Measurements from ENCODE around the gene DCC. TPM values are rescaled to one million over a fixed set of nuclear protein-coding genes. Genes with fewer than 3 reads are reported as not detected.

DCC gene
- polyA plus RNA-seq, 12 donors = 0.04 to 1.1 (median 0.26) TPM; not detected in 3

GRCh38 chr18:52596748-52597435, 256.9 kb downstream of the DCC start:
- no peak for DNase-seq

DNA sequence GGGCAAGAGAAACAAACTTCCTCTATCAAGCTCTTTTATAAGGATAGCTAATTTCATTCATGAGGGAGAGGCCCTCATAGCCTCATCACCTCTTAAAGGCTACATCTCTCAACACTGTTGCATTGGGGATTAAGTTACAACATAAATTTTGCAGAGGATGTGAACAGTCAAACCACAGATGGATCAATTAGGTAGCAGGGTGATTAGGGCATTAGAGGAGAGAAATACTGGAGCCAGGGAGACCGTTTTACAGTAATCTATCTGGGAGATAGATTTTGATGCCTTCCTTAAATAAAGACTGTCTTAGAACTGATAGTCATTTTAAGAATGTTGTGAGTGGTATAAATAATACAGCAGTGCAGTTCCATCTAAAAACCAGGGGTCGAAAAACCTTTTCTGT, 258.9 kb downstream of the DCC start:
- DNase-seq = no peak

DNA sequence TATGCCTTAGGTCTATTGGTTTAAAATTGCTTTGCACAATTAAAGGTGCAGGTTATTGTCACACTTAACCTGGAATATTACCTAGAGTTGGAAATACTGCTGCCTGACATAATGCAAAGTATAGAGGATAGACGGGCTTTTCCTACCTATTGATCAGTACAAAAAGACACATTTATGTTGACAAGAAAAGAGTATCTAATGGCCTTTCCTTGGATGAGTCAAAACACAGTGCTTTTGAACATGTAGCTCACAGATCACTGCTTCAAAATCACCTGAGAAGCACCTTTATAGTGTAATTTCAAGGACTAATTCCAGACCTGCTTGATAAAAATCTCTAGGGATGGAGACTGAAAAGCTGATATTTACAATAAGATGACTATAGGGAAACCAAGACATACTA, 262.8 kb downstream of the DCC start:
- no peak for DNase-seq

GRCh38 chr18:52605345-52605744, 265.3 kb downstream of the DCC start:
- no peak for DNase-seq

GRCh38 chr18:52607985-52608384, 268.0 kb downstream of the DCC start:
- no peak for DNase-seq

DNA sequence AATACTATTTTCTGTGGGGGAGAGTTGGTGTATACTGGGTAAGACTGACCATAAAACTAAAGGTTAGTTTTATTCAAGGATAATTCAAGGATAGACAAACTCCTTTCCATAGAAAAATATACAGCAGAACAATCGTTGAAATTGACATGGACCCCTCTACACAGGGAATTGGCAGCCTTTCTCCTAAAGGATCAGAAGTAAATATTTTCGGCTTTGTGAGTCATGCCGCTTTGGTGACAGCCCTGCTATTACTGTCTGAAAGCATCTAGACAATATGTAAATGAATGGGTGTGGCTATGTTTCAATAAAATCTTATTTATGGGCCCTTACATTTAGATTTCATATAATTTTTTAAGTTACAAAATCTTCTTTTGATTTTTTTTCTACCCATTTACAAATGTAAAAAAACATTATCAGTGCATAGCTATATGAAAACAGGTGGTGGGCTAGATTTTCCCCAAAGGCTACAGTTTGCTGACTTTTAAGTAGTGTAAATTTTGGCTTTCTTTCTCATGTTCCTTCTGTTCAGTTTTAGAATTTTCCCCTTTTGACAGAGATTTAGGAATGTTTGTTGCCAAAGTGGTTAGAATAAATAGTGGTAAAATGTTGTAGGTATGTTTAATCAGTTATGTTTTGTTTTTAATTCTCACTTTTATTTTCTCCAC, 270.6 kb downstream of the DCC start:
- no peak for DNase-seq

DNA sequence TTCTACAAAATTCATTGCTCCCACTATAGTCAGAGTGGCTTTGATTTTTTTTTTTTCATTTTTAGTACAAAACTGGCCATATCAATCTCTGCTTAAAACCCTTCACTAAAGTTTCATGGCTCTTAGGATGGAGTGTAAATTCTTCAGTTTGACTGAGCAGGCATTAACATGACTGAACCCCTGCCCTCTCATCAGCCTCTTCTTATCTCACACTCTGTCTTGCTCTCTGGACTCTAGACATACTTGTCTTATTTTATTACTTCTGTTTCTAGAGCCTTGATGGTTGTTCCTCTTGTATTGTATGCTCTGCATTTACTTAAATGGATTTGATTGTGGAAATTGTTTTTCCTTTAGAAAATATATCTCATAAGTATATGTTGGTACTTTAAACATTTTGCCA, 272.4 kb downstream of the DCC start:
- DNase-seq = no peak

GRCh38 chr18:52615321-52615720, 275.3 kb downstream of the DCC start:
- DNase-seq = no peak

DNA sequence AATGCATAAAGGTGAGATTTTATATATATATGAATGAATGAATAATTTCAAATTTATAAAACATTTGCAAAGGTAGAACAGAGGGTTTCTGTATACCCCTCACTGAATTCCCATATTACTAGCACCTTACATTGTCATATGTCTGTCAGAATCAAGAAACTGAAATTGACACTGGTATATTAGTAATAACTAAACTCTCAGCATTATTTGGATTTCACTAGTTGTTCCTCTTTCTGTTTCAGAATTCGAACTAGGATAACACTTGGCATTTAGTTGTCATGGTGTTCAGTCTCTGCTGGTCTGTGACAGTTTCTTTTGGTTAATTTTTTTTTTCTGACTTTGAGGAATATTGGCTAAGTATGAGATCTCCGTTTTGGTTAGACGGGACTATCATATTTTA, 275.9 kb downstream of the DCC start:
- DNase-seq = no peak

- DNase-seq = no peak
These were observed 277.9 kb downstream of the DCC start for GRCh38 chr18:52617931-52618330.

DNA sequence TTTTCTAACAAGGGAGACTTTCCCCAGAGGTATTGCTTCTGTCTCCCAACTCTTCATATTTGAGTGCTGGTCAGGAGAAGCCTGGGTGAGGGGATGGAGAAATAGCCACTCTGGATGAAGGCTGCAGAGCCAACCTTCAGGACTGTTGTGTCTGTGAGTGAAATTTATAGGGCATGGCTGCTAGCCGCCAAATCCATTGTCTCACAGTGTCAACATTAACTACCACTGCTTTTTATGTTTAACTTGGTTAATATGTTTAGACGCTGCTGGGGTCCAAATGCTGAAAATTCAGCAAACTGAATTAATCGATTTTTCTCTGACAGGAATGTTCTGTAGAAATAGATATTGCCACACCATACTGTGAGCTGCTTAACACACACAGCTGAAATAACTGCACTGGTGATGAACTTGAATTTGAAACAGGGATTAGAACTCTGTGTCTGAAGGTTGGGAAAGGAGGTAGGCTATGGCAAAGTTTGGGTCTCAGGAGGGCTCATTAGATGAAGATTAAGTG, 281.0 kb downstream of the DCC start:
- DNase-seq = no peak

GRCh38 chr18:52624702-52625101, 284.7 kb downstream of the DCC start:
- no peak for DNase-seq

GRCh38 chr18:52636536-52636935, 296.5 kb downstream of the DCC start:
- DNase-seq = no peak

DNA sequence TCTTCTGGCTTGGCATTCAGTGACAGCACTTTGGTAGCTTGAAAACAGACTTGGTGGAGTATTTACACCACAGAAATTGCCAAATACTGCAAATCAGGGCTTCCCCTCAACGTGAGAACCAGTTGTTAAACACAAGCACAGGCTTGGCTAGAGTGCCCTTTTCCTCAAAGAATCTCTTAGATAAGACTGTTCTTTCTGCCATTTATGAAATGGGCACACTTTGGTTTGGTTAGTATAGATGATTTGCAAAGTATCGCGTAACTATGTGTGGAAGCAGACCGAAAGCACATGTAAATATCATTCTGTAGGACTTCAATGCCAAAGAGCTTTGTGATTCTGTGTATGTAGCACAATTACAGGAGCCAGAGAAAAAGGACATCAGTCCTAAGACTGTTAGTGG, 308.2 kb downstream of the DCC start:
- DNase-seq = no peak

GRCh38 chr18:52652391-52652790, 312.4 kb downstream of the DCC start:
- DNase-seq = no peak

GRCh38 chr18:52657043-52657805, 317.2 kb downstream of the DCC start:
- DNase-seq = no peak

- DNase-seq = no peak
These were observed 327.6 kb downstream of the DCC start for GRCh38 chr18:52667463-52668065.

GRCh38 chr18:52670896-52671295, 330.9 kb downstream of the DCC start:
- DNase-seq = no peak

GRCh38 chr18:52678034-52678433, 338.0 kb downstream of the DCC start:
- no peak for DNase-seq

DNA sequence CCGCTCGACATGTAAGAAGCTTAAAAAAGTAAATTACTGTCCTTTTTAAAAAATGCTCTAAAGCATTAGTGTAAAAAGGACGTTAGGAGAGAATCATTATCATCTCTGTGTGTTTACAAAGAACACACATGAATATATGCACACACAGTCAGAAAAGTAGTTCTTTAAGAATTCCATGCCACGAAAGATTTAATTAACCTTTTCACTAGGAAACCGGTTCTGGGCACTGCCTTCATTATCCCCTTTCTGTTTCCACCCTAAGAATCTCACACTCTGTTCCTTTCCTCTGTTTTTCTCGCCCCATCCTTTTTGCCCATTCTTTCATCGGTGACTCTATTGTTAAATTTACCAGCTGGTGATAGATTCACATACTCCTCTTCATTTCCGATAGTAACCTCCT, 338.6 kb downstream of the DCC start:
- DNase-seq = no peak

GRCh38 chr18:52679354-52679753, 339.4 kb downstream of the DCC start:
- no peak for DNase-seq

GRCh38 chr18:52682260-52682659, 342.3 kb downstream of the DCC start:
- no peak for DNase-seq
